Type B pancreatic cell (in vitro differentiated cells): Measurements from ENCODE around the gene MICAL2. TPM values are rescaled to one million over a fixed set of nuclear protein-coding genes. Genes with fewer than 3 reads are reported as not detected.

ENCODE experiments used
- DNase-seq: peaks from one replicate; pipeline ENCODE4 v3.0.0; 2021; ENCODE audit warnings: mixed read lengths; ENCODE audit not compliant: unreplicated experiment; ENCODE audit errors: extremely low spot score
- H3K27ac Mint-ChIP-seq: 2 replicates; pipeline ENCODE4 v1.8.0; 2021; ENCODE audit warnings: mild to moderate bottlenecking, mixed read lengths
- H3K27me3 Mint-ChIP-seq: 2 replicates; pipeline ENCODE4 v1.8.0; 2021; ENCODE audit warnings: mixed read lengths
- H3K36me3 Mint-ChIP-seq: 2 replicates; pipeline ENCODE4 v1.8.0; 2021; ENCODE audit warnings: mixed read lengths
- H3K4me1 Mint-ChIP-seq: one replicate; pipeline ENCODE4 v1.8.0; 2021; ENCODE audit warnings: mixed read lengths; ENCODE audit not compliant: unreplicated experiment
- H3K4me3 Mint-ChIP-seq: 2 replicates; pipeline ENCODE4 v1.8.0; 2021; ENCODE audit warnings: mild to moderate bottlenecking, mixed read lengths
- H3K9me3 Mint-ChIP-seq: 2 replicates; pipeline ENCODE4 v1.8.0; 2021; ENCODE audit warnings: mixed read lengths
- total RNA-seq: library from RNA; stranded (reverse); gene quantifications from 2 replicates; pipeline ENCODE4 v1.2.1, GENCODE V29; 2021; ENCODE audit warnings: low replicate concordance
- TF ChIP-seq, protein P1 (sequence below): fragments of 200-600 bp; sonication (generic); conservative IDR thresholded peaks from 2 replicates; pipeline ENCODE4 v1.5.0; 2021; ENCODE audit warnings: antibody characterized with exemption, mild to moderate bottlenecking

MICAL2 gene
- total RNA-seq, 1 donor from 2014 or later = 38.0 TPM

DNA sequence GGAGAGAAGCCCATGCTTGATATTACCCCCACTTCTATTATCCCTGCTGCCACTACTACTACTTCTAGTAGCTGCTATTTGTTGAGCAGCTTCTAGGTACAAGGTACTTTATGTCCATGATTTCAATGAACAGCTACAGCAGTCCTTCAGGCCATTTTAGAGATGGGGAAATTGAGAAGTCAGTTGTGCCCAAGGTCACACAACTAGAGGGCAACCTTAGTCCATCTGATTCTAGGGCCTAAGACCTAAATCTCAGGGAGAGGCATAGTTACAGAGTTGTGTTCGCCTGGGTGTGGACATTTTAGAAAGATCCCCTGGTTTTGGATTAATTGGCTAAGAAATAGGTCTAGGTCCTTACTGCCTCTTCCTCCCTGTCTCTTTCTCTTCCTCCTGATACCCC, 52.3 kb downstream of the MICAL2 start:
- no peak overlapping the region for H3K27ac Mint-ChIP-seq
- no peaks in the 10 kb centered on the region for H3K36me3 Mint-ChIP-seq
- no peak for DNase-seq
- H3K9me3 Mint-ChIP-seq = no peaks in the 10 kb centered on the region
- TF ChIP-seq, protein P1, sequence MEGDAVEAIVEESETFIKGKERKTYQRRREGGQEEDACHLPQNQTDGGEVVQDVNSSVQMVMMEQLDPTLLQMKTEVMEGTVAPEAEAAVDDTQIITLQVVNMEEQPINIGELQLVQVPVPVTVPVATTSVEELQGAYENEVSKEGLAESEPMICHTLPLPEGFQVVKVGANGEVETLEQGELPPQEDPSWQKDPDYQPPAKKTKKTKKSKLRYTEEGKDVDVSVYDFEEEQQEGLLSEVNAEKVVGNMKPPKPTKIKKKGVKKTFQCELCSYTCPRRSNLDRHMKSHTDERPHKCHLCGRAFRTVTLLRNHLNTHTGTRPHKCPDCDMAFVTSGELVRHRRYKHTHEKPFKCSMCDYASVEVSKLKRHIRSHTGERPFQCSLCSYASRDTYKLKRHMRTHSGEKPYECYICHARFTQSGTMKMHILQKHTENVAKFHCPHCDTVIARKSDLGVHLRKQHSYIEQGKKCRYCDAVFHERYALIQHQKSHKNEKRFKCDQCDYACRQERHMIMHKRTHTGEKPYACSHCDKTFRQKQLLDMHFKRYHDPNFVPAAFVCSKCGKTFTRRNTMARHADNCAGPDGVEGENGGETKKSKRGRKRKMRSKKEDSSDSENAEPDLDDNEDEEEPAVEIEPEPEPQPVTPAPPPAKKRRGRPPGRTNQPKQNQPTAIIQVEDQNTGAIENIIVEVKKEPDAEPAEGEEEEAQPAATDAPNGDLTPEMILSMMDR = no peak
- peaks cover 13% of the 10 kb centered on the region for H3K4me1 Mint-ChIP-seq
- peaks cover 4% of the 10 kb centered on the region for H3K27me3 Mint-ChIP-seq
- no peak overlapping the region for H3K4me3 Mint-ChIP-seq

DNA sequence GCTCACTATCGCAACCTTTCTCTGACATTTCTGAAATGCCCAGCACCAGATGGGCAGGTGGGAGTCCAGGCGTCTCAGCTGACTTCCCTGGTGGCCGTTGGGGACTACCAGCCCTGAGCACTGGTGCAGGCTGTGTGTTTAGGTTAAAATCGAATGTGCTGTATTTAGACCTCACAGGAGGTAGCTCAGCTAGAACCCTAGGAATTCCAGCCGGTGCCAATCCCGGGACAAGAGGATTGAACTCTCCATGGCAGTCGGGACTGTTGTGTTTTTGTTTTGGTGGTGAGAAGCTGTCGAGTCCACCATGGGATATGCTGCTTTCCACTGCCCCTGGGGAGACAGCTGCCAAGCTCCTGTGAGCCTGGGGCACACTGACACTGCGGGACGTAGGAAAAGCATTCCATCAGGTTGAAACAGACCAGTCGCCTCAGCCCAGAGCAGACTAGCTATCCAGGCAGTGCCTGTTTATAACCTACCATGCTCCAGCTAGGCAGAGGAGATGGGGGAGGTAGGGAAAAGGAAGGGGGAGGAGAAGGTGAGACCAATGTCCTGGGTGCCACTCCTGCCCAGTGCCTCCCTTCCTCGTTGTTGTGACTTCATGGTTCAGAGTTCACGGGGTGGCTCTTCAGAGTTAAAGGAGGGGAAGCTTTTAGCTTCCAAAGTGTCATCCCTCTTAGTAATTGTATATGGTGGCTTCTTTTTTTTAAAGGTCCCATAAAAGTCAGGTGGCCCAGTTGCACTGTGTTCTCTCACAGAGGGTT, 53.0 kb downstream of the MICAL2 start:
- H3K4me1 Mint-ChIP-seq = peaks cover 13% of the 10 kb centered on the region

DNA sequence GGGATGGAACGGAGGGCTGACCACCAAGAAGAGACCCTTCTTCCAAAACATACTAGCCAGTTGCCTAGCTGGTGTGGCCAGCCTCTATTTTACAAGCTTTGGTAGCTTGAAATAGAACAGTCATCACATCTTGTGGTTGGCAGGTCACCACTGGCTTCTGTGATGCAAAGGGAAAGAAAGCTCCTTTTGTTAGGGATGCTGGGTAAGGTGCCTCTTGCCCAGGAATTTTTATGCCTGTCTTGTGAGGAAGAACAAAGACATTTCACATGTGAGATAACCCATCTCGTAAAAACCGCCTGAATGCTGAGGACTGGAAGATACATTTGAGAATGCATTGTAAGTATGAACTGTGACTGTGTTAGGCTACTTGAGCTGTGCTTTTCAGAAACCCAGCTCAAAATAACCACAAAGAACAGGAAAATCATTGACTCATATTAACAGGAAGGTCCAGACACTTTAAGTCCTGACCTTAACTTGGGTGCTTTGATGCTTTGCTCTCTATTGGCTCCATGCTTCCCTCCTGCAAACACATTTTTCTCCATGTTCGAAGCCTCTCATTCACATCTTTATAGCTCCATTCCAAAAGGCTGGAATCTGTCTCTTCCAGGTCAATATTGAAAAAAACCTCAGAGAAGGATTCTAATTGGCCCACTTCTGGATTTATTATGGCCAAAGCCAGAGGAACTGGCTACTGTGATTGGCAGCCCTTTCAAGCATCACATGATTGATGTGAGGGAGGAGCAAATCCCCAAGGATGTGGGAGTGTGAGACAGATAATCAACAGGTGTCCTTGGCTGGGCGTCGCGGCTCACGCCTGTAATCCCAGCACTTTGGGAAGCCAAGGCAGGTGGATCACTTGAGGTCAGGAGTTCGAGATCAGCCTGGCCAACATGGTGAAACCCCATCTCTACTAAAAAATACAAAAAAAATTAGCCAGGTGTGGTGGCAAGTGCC, 53.9 kb downstream of the MICAL2 start:
- no peak for DNase-seq
- Mint-ChIP-seq H3K9me3 (no peaks in the 10 kb centered on the region), H3K36me3 (no peaks in the 10 kb centered on the region), H3K27ac (no peak overlapping the region), H3K4me3 (no peak overlapping the region), H3K4me1 (peaks cover 12% of the 10 kb centered on the region), H3K27me3 (peaks cover 4% of the 10 kb centered on the region)
- TF ChIP-seq, protein P1 = no peak

More for the DNA sequence above, 53.0 kb downstream of the MICAL2 start:
- DNase-seq = no peak
- H3K27ac Mint-ChIP-seq = no peak overlapping the region
- no peaks in the 10 kb centered on the region for H3K9me3 Mint-ChIP-seq
- TF ChIP-seq, protein P1 = no peak
- H3K36me3 Mint-ChIP-seq = no peaks in the 10 kb centered on the region
- H3K4me3 Mint-ChIP-seq = no peak overlapping the region
- peaks cover 4% of the 10 kb centered on the region for H3K27me3 Mint-ChIP-seq

DNA sequence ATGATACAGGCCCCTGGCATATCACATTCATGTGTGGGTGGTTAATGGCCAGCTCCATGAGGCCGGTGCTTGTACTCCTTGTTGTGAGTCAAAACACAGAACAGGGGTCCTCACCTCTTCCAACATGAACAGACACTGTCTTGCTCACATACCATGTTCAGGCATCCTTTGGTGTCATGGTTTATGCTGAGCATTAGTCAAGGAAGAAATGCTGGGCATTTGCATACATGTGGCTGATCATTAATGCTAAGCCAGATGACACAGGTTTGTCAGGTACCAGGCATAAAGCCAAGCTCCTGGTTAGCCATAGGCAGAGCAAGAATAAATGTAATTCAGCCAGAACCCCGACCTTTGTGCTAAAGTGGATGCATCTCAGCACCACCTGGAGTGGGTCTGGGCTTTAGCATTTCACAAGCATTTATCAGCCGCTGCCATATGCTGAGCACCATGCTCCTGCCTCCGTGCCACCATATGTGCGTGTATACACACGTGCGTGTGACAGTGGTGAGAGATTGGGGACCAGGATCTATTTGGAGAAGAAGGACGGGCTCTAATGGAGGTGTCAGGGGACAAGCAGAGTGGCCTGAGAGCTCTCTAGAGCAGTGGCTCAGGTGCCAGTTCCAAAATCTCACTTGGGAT, 55.0 kb downstream of the MICAL2 start:
- peaks cover 7% of the 10 kb centered on the region for H3K4me1 Mint-ChIP-seq
- H3K36me3 Mint-ChIP-seq = no peaks in the 10 kb centered on the region
- H3K27me3 Mint-ChIP-seq = peaks cover 4% of the 10 kb centered on the region
- TF ChIP-seq, protein P1 = no peak
- no peak for DNase-seq
- H3K9me3 Mint-ChIP-seq = no peaks in the 10 kb centered on the region
- H3K4me3 Mint-ChIP-seq = no peak overlapping the region
- no peak overlapping the region for H3K27ac Mint-ChIP-seq

DNA sequence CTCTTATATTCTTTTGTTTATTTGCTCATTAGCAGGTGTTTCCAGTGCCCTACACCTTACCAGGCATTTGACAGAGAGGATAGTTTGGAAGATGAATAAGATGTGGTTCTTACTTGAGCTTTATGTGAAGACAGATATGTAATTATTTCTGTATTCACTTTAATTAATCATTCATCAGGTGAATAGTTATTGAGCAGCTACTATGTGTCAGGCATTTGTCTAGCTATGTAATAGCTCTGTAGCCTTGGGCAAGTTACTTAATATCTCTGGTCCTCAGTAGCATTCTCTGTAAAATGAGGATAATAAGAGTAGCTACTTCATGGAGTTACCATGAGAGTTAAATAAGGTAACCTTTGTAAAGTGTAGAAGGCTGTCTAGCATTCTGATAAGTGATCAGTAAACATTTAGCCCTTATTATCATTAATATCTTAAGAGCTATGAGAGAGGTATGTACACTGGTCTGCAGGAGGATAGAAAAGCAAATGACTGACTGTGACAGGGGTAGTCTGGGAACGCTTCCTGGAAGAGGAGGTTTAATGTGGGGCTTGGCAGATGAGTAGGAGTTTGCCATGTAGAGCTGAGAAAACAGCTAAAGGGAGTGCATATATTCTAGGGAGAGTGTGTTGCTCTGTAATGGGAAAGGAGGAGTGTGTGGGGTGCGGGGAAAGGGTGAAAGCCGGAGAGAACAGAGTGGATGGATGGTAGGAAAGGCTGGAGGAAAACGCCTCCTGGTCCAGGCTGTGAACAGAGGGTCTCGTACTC, 56.1 kb downstream of the MICAL2 start:
- TF ChIP-seq, protein P1 = no peak
- H3K9me3 Mint-ChIP-seq = no peaks in the 10 kb centered on the region
- H3K36me3 Mint-ChIP-seq = no peaks in the 10 kb centered on the region
- H3K4me3 Mint-ChIP-seq = no peak overlapping the region
- peak overlapping the region; percentile 78 for H3K27ac Mint-ChIP-seq
- no peaks in the 10 kb centered on the region for H3K4me1 Mint-ChIP-seq
- no peaks in the 10 kb centered on the region for H3K27me3 Mint-ChIP-seq
- DNase-seq = no peak
